AG20443 (cell line): ENCODE data around the gene POLR2J.
"Not testable (repeated sequence)": the region's sequence is repeated elsewhere in the genome, so short reads cannot be mapped to it uniquely, and the experiment has no call there.

Experiments used
- DNase-seq: peaks from one replicate; pipeline ENCODE4 v3.0.0; 2012; ENCODE audit warnings: low spot score, mixed read lengths

POLR2J gene

DNA sequence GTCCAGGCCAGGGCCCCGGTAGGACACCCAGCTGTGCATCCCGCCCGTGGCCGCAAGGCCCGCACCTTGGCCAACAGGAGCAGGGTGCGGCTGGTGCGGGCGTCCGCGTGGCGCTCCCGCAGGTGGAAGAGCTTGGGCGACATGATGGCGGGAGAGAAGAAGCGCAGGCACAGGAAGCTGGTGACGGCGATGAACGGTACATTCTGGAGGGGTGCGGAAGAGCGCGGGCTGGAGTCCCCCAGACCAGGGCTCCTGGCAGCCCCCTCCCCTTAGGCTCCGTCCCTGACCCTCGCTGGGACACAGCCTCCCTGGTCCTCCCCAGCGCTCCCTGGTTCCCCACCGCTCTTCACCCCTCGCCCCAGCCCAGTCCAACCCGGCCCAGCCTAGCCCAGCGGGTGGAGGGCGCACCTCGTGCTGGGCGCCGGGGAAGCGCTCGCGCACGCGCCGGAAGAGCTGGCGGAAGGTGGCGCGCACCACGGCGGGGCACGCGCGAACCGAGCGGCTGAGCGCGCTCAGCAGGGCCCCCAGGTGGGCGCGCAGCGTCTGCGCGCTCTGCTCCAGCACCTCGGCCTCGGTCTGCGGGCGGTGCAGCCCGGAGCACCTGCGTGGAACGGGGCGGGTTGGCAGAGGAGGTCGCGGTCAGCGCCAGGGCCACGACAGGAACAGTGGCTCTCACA is 15.9 kb upstream of the POLR2J start:
- not testable (repeated sequence) for DNase-seq

DNA sequence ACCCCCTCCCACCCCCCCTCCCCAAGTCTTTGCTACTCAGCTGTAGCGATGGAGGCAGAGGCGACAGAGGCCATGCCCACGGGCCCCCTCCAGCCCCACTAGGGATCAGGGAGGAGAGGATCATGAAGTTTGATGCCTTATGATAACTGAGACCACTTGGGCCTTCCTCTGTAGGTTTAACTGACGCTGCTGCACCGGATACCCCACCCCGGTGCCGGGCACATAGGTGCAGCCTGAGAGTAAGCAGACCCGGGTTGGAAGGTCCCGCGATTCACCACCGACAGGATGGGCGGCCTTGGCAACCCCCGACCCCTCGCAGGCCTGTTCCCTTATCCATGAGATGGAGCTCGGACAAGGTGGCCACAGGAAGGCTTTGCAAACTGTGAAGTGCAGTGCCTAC is 15.3 kb upstream of the POLR2J start:
- DNase-seq, result not testable (repeated sequence)

- not testable (repeated sequence) for DNase-seq
Observed at GRCh38 chr7:102493220-102493935, 14.7 kb upstream of the POLR2J start.

DNA sequence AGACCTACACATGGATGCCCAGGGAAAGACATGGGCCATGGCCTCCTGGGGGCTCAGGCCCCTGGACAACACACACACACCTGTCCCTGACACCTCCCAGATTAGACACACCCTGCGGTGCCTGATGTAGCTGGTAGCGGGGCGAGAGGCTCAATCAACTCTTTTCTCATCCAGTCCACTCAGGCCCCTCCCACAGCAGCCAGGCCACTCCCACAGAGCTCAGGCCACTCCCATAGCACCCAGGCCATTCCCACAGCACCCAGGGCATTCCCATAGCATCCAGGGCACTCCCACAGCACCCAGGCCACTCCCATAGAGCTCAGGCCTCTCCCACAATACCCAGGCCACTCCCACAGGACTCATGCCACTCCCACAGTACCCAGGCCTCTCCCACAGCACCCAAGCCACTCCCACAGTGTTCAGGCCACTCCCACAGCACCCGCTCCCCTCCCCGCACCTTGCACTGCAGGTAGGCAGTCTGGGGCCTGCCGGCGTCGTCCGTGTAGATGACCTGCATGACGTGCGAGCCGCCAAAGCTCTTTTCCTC is 11.9 kb upstream of the POLR2J start:
- DNase-seq, result not testable (repeated sequence)

DNA sequence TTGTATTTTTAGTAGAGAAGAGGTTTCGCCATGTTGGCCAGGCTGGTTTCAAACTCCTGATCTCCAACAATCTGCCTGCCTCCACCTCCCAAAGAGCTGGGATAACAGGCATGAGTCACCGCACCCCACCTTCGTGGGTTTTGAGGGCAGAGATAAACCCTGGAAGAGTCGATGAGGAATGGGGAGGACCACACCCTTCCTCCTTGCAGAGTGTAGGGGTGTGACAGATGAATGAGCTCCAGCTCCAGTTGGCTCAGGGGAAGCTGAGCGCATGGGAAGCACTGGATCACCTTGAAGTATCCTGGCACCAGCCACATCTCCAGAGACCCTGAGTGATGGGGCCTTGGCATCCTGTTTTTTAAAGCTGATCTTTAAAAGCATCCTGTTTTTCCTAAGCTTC is 5.6 kb upstream of the POLR2J start:
- not testable (repeated sequence) for DNase-seq

DNA sequence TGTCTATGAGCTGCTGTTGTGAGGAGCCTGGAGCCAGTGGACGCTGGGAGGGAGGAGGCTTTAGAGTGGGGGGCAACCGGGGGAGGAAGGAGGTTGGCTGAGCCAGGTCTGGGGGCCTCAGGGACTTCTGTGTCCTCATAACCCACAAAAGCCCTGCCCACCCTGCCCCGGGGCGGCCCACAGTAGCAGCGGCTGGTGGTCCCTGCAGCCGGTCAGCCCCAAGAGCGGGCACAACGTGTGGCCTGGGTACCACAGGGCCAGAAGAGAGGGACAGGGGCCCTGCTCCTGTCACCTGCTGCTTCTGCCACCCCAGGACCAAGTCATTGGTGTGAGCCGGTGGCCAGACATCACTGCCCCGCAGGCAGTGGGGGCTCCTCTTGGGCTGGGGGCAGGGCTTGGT is 3.2 kb upstream of the POLR2J start:
- not testable (repeated sequence) for DNase-seq

- not testable (repeated sequence) for DNase-seq
Observed at GRCh38 chr7:102479982-102480637, 1.4 kb upstream of the POLR2J start.

- not testable (repeated sequence) for DNase-seq
Observed at GRCh38 chr7:102479209-102479584, 475 bp upstream of the POLR2J start.

GRCh38 chr7:102474736-102475435 is 3.8 kb downstream of the POLR2J start:
- DNase-seq, result not testable (repeated sequence)

DNA sequence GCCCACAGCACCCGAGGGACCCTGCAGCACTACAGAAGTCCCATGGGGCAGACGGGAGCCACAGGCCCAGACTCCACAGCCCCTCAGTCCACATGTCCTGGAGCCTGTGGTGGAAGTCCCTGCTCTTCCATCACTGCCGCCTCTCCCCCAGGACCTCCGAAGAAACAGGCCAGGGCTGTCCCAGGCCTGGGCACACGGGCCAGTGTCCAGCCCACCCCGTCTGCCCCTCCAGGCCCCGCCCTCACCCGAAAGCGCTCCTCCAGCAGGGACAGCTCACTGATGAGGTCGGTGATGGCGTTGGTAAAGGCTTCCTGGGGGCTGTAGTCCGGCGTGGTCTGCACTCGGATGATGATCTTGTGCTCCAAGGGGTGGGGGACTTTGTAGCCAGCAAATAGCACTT is 4.6 kb downstream of the POLR2J start:
- not testable (repeated sequence) for DNase-seq

DNA sequence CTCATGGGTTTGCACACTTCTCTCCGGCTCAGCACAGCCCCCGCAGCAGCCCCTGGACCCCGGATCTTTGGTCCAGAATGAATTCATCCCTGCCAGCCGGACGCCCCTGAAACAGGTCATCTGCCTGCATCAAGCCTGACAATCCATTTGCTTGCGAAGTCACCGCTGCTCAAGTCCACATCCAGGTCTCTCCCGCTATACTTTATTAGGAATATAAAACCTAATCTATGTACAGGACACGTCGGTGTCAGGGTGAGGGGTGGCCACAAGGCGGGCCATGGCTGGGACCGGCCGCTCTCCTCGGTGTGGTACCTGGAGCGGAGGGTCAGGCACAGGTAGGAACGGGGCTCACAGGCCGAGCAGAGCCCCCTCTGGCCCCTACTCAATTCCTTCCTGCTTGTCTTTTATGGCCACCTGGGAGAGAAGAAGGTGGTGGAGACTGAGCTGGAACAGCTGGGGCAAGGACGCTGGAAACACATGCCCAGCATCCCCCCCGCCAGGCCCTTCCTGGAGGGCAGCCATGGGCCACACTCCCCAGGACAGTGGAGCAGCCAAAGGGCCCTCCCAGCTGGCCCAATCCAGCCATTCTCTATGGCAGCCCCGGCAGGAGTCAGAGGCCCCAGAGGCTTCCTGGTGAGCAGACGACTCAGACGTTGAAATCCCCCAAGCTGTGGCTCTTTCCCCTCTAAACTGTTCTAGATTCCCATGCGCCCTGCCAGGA is 5.3 kb downstream of the POLR2J start:
- no peak for DNase-seq

- DNase-seq, result no peak
Observed at GRCh38 chr7:102472126-102473041, 6.3 kb downstream of the POLR2J start.

DNA sequence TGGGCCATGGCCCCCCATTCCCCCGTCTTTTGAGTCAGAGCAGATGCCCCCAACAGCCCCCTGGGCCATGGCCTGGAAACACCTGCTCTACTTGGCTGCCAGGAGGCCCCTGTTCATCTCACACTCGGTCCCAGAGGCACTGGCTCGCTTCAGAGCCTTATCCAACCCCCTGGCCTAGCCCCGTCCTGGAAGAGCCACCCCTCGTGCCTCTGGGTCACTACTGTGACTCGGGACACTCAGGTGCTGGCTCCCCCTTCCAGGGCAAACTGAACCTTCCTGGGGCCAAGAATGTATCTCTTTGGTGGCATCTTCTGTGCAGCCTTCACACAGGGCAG is 7.0 kb downstream of the POLR2J start:
- no peak for DNase-seq

DNA sequence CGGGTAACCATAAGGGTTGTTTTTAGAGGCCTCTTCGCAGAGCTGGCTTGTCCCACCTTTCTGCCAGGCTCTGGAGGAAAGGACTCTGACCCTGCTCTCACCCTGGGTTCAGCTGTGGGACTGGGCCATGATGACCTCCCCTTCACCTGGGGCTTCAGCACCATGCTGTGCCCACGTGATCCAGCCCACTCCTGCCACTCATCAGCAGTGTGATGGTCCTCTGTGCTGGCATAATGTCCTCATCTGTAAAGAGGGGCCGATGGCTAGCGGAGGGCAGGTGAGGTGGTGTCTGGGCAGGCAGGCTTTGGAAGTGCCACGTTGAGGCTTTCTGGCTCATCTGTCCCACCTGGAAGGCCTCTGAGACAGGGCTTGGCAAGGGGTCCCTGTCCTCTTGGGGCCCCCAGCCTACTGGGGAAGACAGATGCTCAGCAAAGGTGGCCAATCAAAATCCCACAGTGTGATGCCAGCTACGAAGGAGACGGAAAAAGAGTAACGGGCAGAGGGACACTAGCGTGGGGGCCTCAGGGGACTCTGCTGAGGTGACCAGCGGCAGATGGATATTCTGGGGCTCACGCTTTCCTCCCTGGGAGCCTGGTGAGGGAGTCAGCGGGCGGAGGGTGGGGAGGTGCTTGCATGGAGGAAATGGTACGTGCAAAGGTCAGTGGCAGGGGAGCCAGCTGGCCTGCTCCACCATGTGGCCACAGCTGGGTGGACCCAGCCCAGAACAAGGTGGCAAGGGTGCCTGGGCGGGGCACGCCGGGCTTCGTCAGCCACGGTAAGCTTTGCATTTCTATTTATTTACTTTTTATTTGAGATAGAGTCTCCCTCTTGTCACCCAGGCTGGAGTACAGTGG is 8.5 kb downstream of the POLR2J start:
- DNase-seq, result no peak

DNA sequence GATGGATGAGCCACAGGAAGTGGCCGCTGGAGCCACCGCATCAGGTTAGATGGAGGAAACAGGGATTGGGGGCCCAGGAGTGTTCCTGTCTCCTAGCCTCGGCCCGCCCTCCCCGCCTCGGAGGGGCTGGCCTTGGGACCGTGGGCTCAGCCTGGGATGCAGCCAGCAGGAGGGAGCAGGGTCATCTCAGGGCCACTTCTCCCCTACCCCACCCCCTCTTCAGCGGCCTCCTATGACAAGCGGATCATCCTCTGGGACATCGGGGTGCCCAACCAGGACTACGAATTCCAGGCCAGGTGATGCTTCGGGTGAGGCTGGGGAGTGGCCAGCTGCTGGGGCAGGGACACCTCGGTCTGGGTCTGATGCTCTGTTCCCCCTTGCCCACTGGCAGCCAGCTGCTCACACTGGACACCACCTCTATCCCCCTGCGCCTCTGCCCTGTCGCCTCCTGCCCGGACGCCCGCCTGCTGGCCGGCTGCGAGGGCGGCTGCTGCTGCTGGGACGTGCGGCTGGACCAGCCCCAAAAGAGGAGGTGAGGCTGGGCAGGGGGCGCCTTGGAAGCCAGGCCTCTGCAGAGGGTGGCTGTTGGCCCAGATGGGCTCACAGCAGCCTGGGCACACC is 9.3 kb downstream of the POLR2J start:
- DNase-seq, result no peak

DNA sequence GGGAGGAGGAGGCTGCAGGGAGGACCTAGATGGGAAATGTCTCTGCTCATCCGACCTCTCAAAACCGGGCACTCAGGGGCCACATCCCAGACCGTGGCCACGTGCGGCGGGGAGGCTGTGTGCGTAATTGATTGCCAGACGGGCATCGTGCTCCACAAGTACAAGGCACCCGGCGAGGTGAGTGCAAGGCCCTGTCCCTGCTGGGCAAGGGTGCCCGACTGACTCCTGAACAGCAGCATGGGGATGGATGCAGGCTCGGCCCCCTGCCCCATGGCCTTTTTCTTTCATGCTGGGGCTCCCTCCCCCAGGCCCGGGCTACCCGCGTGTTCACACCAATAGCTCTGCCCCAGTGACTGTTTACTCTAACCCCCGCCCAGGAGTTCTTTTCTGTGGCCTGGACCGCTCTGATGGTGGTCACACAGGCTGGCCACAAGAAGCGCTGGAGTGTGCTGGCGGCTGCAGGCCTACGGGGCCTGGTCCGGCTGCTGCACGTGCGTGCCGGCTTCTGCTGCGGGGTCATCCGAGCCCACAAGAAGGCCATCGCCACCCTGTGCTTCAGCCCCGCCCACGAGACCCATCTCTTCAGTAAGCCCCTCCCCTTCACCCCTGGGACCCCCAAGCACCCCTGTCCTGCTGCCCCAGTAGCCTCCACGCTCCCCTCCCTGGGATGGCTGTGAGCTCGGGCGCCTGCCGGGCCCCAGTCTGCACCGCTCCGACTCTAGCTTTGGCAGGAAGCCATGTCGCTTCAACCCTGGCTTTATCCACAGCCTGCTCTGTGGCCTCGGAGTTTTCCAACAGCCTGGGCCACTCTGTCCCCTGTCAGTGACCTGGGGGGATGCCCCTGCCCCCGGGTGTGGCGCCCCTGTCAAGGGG is 10.0 kb downstream of the POLR2J start:
- DNase-seq, result no peak

GRCh38 chr7:102467581-102468477 is 10.9 kb downstream of the POLR2J start:
- no peak for DNase-seq
